A673 (cell line): Measurements from ENCODE around the gene CFAP206.

Source experiments
- CTCF ChIP-seq: fragments of 300-800, 200-600 bp; sonication (generic); conservative IDR thresholded peaks from 2 replicates; pipeline ENCODE4 v1.5.1; 2017; ENCODE audit warnings: low read depth, mild to moderate bottlenecking, antibody characterized with exemption, low read length, moderate library complexity, mixed read lengths
- EZH2 ChIP-seq: fragments of 200-600 bp; sonication (generic); IDR thresholded peaks from 2 replicates; pipeline ENCODE4 v1.6.1; 2017; ENCODE audit warnings: borderline replicate concordance, low read depth, mild to moderate bottlenecking, mixed read lengths, antibody characterized with exemption, low read length; ENCODE audit not compliant: poor library complexity, severe bottlenecking

GRCh38 chr6:87391334-87391733 lies 16.4 kb upstream of the CFAP206 start:
- TF ChIP-seq CTCF (peak; percentile 47), EZH2 (no peak)
